Spleen (tissue), 11 donors: ENCODE measurements around the gene TMEM129. TPM values are rescaled to one million over a fixed set of nuclear protein-coding genes. Genes with fewer than 3 reads are reported as not detected.

Source experiments
- DNase-seq: peaks from one replicate; pipeline ENCODE4 v3.0.0-alpha.2; 2020
- H3K27ac ChIP-seq, 8 donors: fragments of 200-600 bp; sonication (generic) in 7 of 8; 1 replicate in 4 of 8; 2 replicates in 4 of 8; pipeline versions ENCODE4 v1.5.0 to v1.8.0; 2016 to 2021; ENCODE audit warnings: inconsistent platforms in 4 of 8, mild to moderate bottlenecking in 4 of 8, moderate library complexity in 1 of 8
- H3K27me3 ChIP-seq, 7 donors: fragments of 200-600 bp; sonication (generic) in 6 of 7; replicated peaks in 1 of 7; 1 replicate in 4 of 7; 2 replicates in 3 of 7; pipeline versions ENCODE4 v1.5.0 to v1.8.0; 2016 to 2021; ENCODE audit warnings: inconsistent platforms in 3 of 7, mild to moderate bottlenecking in 1 of 7
- H3K36me3 ChIP-seq, 6 donors: fragments of 200-600 bp; sonication (generic) in 5 of 6; 1 replicate in 4 of 6; 2 replicates in 2 of 6; pipeline versions ENCODE4 v1.5.0 to v1.8.0; 2016 to 2021; ENCODE audit warnings: inconsistent platforms in 2 of 6
- H3K4me1 ChIP-seq, 6 donors: fragments of 200-600 bp; sonication (generic) in 5 of 6; 1 replicate in 3 of 6; 2 replicates in 3 of 6; pipeline versions ENCODE4 v1.5.0 to v1.8.0; 2016 to 2021; ENCODE audit warnings: inconsistent platforms in 3 of 6
- H3K4me3 ChIP-seq, 8 donors: fragments of 200-600 bp; sonication (generic) in 7 of 8; 1 replicate in 4 of 8; 2 replicates in 4 of 8; pipeline versions ENCODE4 v1.5.0 to v1.8.0; 2016 to 2021; ENCODE audit warnings: inconsistent platforms in 4 of 8, mild to moderate bottlenecking in 4 of 8, moderate library complexity in 2 of 8
- H3K9me3 ChIP-seq, 8 donors: fragments of 200-600 bp; sonication (generic) in 7 of 8; 1 replicate in 4 of 8; 2 replicates in 4 of 8; pipeline versions ENCODE4 v1.5.0 to v1.8.0; 2016 to 2021; ENCODE audit warnings: inconsistent platforms in 4 of 8
- POLR2A ChIP-seq, 3 donors: fragments of 450-650 bp; IDR thresholded peaks; one replicate each; pipeline ENCODE4 v1.5.1; 2017; ENCODE audit warnings: antibody characterized with exemption in 3 of 3, mild to moderate bottlenecking in 1 of 3
- POLR2AphosphoS5 ChIP-seq, 3 donors: sonication (generic); formaldehyde crosslinking; IDR thresholded peaks; one replicate each; pipeline ENCODE4 v1.5.1; 2017; ENCODE audit warnings: antibody characterized with exemption in 3 of 3
- WGBS, 5 donors: extraction: QIAGEN DNeasy Blood & Tissue Kit in 3 of 5; methylation state at CpG; one replicate each; pipeline versions ENCODE4 v1.1.5 to v1.1.7; 2013 to 2018; 5-methylcytosine and 5-hydroxymethylcytosine counted together
- intact Hi-C: fragments of 100-400 bp; cut with DNase I; formaldehyde crosslinking; loops from one replicate; pipeline ENCODE4 v1.15.0; 2023; ENCODE audit warnings: low total_unique reads
- polyA plus RNA-seq, 3 donors: library from polyadenylated mRNA; stranded (reverse); fragments of 200-250 nt; gene quantifications; one replicate each; pipeline ENCODE4 v1.2.1, GENCODE V29; 2013
- small RNA-seq, 4 donors: library from RNA; depleted of rRNA; stranded (forward); fragments of <200 nt; gene quantifications; one replicate each; pipeline ENCODE3, GENCODE V24; 2016
- total RNA-seq, 7 donors: library from RNA; depleted of rRNA in 3 of 7; stranded (reverse); fragments of >200 nt in 3 of 7; fragmentation: NEBNext Ultra II Directional in 4 of 7; extraction: Animal tissue kit (Norgen Biotek cat#: 25700) in 4 of 7; gene quantifications; one replicate each; pipeline versions ENCODE4 v1.1.0 to v1.2.1, GENCODE V29; 2016 to 2021
- TF ChIP-seq, protein P1 (sequence below), 11 experiments: fragments of 200-600 bp in 7 of 11; fragments of 450-650 bp in 4 of 11; sonication (generic) in 4 of 11; IDR thresholded peaks in 8 of 11; conservative IDR thresholded peaks in 3 of 11; 1 replicate in 7 of 11; 2 replicates in 4 of 11; pipeline versions ENCODE4 v1.4.0 to v1.8.0; 2016 to 2021; ENCODE audit warnings: antibody characterized with exemption in 11 of 11, inconsistent platforms in 4 of 11, mild to moderate bottlenecking in 1 of 11
- donor health status: healthy with polysubstance abuse.
- donor health status: DM: no; HTN: no; CAD: no; lungs with moderate emphysema.
- donor health status: DM: no; HTN: no; CAD: no.
- donor health status: Bipolar disorder and iron deficiency.
- donor health status: healthy.
- donor health status: DM: no; HTN: no; CAD: no.
- donor health status: DM: yes; HTN: yes; CAD: no.

TMEM129 gene
- total and polyA plus RNA-seq, 10 donors: 17.2 to 51.0 (median 32.5) TPM

DNA sequence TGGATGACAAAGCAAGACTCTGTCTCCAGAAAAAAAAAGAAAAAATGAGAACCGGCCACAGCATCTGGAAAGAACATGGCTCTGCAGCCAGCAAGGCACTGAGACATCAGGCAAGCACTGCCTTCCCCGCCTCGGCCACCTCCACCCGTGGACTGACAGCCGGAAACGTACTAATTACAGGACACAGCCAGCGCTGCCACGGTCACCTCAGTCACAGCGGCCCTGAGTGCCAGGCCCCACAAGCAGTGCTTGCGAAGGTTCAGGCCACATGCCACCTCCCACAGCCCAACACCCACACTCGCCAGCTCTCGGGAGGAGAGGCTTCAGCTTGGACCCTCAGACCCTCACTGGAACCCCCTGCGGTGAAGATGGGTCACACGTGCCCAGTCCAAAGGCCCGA is 53.9 kb downstream of the TMEM129 start:
- intact Hi-C loops: no loop called here
- 86 to 96% (median 91%) methylated on average over 13 to 15 of the region's 15 CpGs for WGBS, 5 donors
- H3K27me3 ChIP-seq: no peaks in the 10 kb centered on the region
- TF ChIP-seq POLR2A (IDR thresholded peaks at IDR 0.05) (no peak), POLR2AphosphoS5 (IDR thresholded peaks at IDR 0.05) (no peak)
- TF ChIP-seq, protein P1, sequence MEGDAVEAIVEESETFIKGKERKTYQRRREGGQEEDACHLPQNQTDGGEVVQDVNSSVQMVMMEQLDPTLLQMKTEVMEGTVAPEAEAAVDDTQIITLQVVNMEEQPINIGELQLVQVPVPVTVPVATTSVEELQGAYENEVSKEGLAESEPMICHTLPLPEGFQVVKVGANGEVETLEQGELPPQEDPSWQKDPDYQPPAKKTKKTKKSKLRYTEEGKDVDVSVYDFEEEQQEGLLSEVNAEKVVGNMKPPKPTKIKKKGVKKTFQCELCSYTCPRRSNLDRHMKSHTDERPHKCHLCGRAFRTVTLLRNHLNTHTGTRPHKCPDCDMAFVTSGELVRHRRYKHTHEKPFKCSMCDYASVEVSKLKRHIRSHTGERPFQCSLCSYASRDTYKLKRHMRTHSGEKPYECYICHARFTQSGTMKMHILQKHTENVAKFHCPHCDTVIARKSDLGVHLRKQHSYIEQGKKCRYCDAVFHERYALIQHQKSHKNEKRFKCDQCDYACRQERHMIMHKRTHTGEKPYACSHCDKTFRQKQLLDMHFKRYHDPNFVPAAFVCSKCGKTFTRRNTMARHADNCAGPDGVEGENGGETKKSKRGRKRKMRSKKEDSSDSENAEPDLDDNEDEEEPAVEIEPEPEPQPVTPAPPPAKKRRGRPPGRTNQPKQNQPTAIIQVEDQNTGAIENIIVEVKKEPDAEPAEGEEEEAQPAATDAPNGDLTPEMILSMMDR (IDR thresholded peaks at IDR 0.05 in 8 of 11, conservative IDR thresholded peaks at IDR 0.05 in 3 of 11): no peak
- peaks cover 0 to 6% (median 0%) of the 10 kb centered on the region in 6 donors for H3K4me1 ChIP-seq
- H3K9me3 ChIP-seq: no peaks in the 10 kb centered on the region
- no peaks in the 10 kb centered on the region for H3K36me3 ChIP-seq
- no peak for DNase-seq
- H3K4me3 ChIP-seq: no peak overlapping the region
- no peak overlapping the region for H3K27ac ChIP-seq

- H3K27ac ChIP-seq: no peak overlapping the region
- no peaks in the 10 kb centered on the region for H3K36me3 ChIP-seq
- intact Hi-C loops: no loop called here
- TF ChIP-seq, protein P1 (IDR thresholded peaks at IDR 0.05 in 8 of 11, conservative IDR thresholded peaks at IDR 0.05 in 3 of 11): no peak
- TF ChIP-seq POLR2AphosphoS5 (IDR thresholded peaks at IDR 0.05) (no peak), POLR2A (IDR thresholded peaks at IDR 0.05) (no peak)
- H3K4me1 ChIP-seq: peaks cover 0 to 6% (median 0%) of the 10 kb centered on the region in 6 donors
- H3K9me3 ChIP-seq: no peaks in the 10 kb centered on the region
- no peaks in the 10 kb centered on the region for H3K27me3 ChIP-seq
- WGBS, 5 donors: 75 to 87% (median 81%) methylated on average over 12 of the region's 12 CpGs
- DNase-seq: no peak
- H3K4me3 ChIP-seq: no peak overlapping the region
Observed at GRCh38 chr4:1666391-1666790, 54.7 kb downstream of the TMEM129 start.

Small RNA genes within 50 kb of the gene (small RNA-seq; reads per million reads assigned to genes)
- gene RF00019: 0 reads per million in 4 donors

Other genes starting within 250 kb of the TMEM129 start
- 1 to 10 TPM in 6 of 7 donors, under 1 TPM in 1; 0.60 to 4.3 (median 1.9) TPM for gene FAM53A, start 37.0 kb downstream of the TMEM129 start, total RNA-seq
- gene FAM53A, start 37.0 kb downstream of the TMEM129 start, polyA plus RNA-seq: 1 to 10 TPM; 1.2 to 2.7 (median 2.4) TPM
- gene SLBP, start 9.0 kb downstream of the TMEM129 start, total RNA-seq: 10 to 100 TPM; 29.0 to 52.0 (median 34.4) TPM
- gene SLBP, start 9.0 kb downstream of the TMEM129 start, polyA plus RNA-seq: 10 to 100 TPM; 24.0 to 41.9 (median 35.0) TPM
- gene TACC3, start 198 bp upstream of the TMEM129 start, total RNA-seq: 10 to 100 TPM; 33.3 to 84.4 (median 56.5) TPM
- gene TACC3, start 198 bp upstream of the TMEM129 start, polyA plus RNA-seq: 10 to 100 TPM; 49.7 to 56.6 (median 50.3) TPM
- 1 to 10 TPM; 1.6 to 7.5 (median 4.0) TPM for gene FGFR3, start 72.0 kb upstream of the TMEM129 start, total RNA-seq
- 1 to 10 TPM; 1.0 to 4.8 (median 1.5) TPM for gene FGFR3, start 72.0 kb upstream of the TMEM129 start, polyA plus RNA-seq
- gene LETM1, start 134.8 kb upstream of the TMEM129 start, total RNA-seq: 10 to 100 TPM; 33.2 to 47.7 (median 36.3) TPM
- 10 to 100 TPM in 1 of 3 donors, 1 to 10 TPM in 2; 6.5 to 16.9 (median 7.8) TPM for gene LETM1, start 134.8 kb upstream of the TMEM129 start, polyA plus RNA-seq
- 10 to 100 TPM; 39.1 to 58.9 (median 48.5) TPM for gene NSD2, start 150.1 kb upstream of the TMEM129 start, total RNA-seq
- gene NSD2, start 150.1 kb upstream of the TMEM129 start, polyA plus RNA-seq: 10 to 100 TPM in 1 of 3 donors, 1 to 10 TPM in 2; 7.1 to 13.1 (median 7.4) TPM